SU-DHL-6 (cell line): Measurements from ENCODE around the gene MDK.

Source experiments
- H2AFZ ChIP-seq: fragments of 200-600 bp; sonication (generic); 2 replicates; pipeline ENCODE4 v1.6.1; 2014; ENCODE audit warnings: low read depth, mild to moderate bottlenecking, moderate library complexity, mixed read lengths, antibody characterized with exemption, low read length; ENCODE audit not compliant: severe bottlenecking
- H3F3A ChIP-seq: fragments of 200-600 bp; shearing (Covaris generic); 2 replicates; pipeline ENCODE4 v1.6.0; 2016; ENCODE audit warnings: antibody characterized with exemption, mild to moderate bottlenecking; ENCODE audit not compliant: insufficient read depth
- H3K27ac ChIP-seq: fragments of 200-600 bp; sonication (generic); 2 replicates; pipeline ENCODE4 v1.5.1; 2016; ENCODE audit warnings: low read depth, mild to moderate bottlenecking, low read length, moderate library complexity, mixed read lengths
- H3K27me3 ChIP-seq: fragments of 200-600 bp; sonication (generic), shearing (Covaris generic); 2 replicates; pipeline ENCODE4 v1.6.0; 2014; ENCODE audit warnings: mild to moderate bottlenecking, low read length
- H3K36me3 ChIP-seq: fragments of 200-600 bp; sonication (generic); 2 replicates; pipeline ENCODE4 v1.6.1; 2014; ENCODE audit warnings: mild to moderate bottlenecking, low read length, mixed read lengths
- H3K4me2 ChIP-seq: fragments of 300-600, 200-600 bp; shearing (Covaris generic), sonication (generic); 2 replicates; pipeline ENCODE4 v1.6.0; 2014; ENCODE audit warnings: low read length, low read depth, mild to moderate bottlenecking; ENCODE audit not compliant: poor library complexity, severe bottlenecking
- H3K4me3 ChIP-seq: fragments of 200-600 bp; sonication (generic); 2 replicates; pipeline ENCODE4 v1.5.1; 2014; ENCODE audit warnings: antibody characterized with exemption, low read length, mild to moderate bottlenecking, mixed read lengths; ENCODE audit not compliant: insufficient read depth, poor library complexity, severe bottlenecking
- H3K79me2 ChIP-seq: fragments of 200-600 bp; sonication (generic); 2 replicates; pipeline ENCODE4 v1.6.1; 2014; ENCODE audit warnings: mild to moderate bottlenecking, low read length, moderate library complexity; ENCODE audit not compliant: insufficient read depth
- H3K9ac ChIP-seq: fragments of 200-600 bp; sonication (generic); 2 replicates; pipeline ENCODE4 v1.7.0; 2014; ENCODE audit warnings: mild to moderate bottlenecking, low read length
- H3K9me2 ChIP-seq: fragments of 200-600 bp; sonication (generic); replicated peaks from 2 replicates; pipeline ENCODE4 v1.6.1; 2014; ENCODE audit warnings: low read length; ENCODE audit not compliant: insufficient read depth
- H3K9me3 ChIP-seq: fragments of 200-600 bp; sonication (generic); 2 replicates; pipeline ENCODE4 v1.6.1; 2014; ENCODE audit warnings: low read length, mixed read lengths; ENCODE audit not compliant: insufficient read depth
- H4K20me1 ChIP-seq: fragments of 200-600 bp; sonication (generic); 2 replicates; pipeline ENCODE4 v1.6.1; 2014; ENCODE audit warnings: low read depth, mild to moderate bottlenecking, antibody characterized with exemption, low read length, moderate library complexity, mixed read lengths
- CTCF ChIP-seq: fragments of 200-600 bp; sonication (generic); IDR thresholded peaks from one replicate; pipeline ENCODE4 v1.5.1; 2017; ENCODE audit warnings: antibody characterized with exemption, mild to moderate bottlenecking, low read length, moderate library complexity; ENCODE audit not compliant: insufficient read depth, poor library complexity, severe bottlenecking
- EZH2phosphoT487 ChIP-seq: fragments of 200-600 bp; sonication (generic), shearing (Covaris generic); conservative IDR thresholded peaks from 2 replicates; pipeline ENCODE4 v1.6.1; 2018; ENCODE audit warnings: mild to moderate bottlenecking, antibody characterized with exemption, low read length, moderate library complexity, mixed read lengths

Gene MDK

GRCh38 chr11:46362156-46363030 lies 19.1 kb upstream of the MDK start:
- H3K4me3 ChIP-seq: no peak overlapping the region
- no peaks in the 10 kb centered on the region for H3K9me3 ChIP-seq
- TF ChIP-seq CTCF: no peak
- TF ChIP-seq EZH2phosphoT487: no peak
- H3K36me3 ChIP-seq: no peaks in the 10 kb centered on the region
- H3K4me2 ChIP-seq: no peak overlapping the region
- no peak overlapping the region for H2AFZ ChIP-seq
- H3F3A ChIP-seq: no peaks in the 10 kb centered on the region
- no peak overlapping the region for H3K27ac ChIP-seq
- 0 out of 2 replicates have a peak, but pooled peaks cover 4% of the 10 kb centered on the region for H3K79me2 ChIP-seq
- H4K20me1 ChIP-seq: no peaks in the 10 kb centered on the region
- H3K27me3 ChIP-seq: no peaks in the 10 kb centered on the region
- H3K9ac ChIP-seq: no peak overlapping the region
- no peaks in the 10 kb centered on the region for H3K9me2 ChIP-seq

GRCh38 chr11:46363031-46363407 lies 18.4 kb upstream of the MDK start:
- H3K9me3 ChIP-seq: no peaks in the 10 kb centered on the region
- no peaks in the 10 kb centered on the region for H3K9me2 ChIP-seq
- no peak overlapping the region for H2AFZ ChIP-seq
- H3K27me3 ChIP-seq: no peaks in the 10 kb centered on the region
- no peak overlapping the region for H3K4me3 ChIP-seq
- no peaks in the 10 kb centered on the region for H3F3A ChIP-seq
- H4K20me1 ChIP-seq: no peaks in the 10 kb centered on the region
- H3K36me3 ChIP-seq: no peaks in the 10 kb centered on the region
- no peak overlapping the region for H3K9ac ChIP-seq
- 0 out of 2 replicates have a peak, but pooled peaks cover 4% of the 10 kb centered on the region for H3K79me2 ChIP-seq
- TF ChIP-seq CTCF (no peak), EZH2phosphoT487 (no peak)
- H3K27ac ChIP-seq: no peak overlapping the region
- H3K4me2 ChIP-seq: no peak overlapping the region

- Histone ChIP-seq H3K9me2 (no peaks in the 10 kb centered on the region), H3K4me3 (no peak overlapping the region), H3K9ac (no peak overlapping the region), H3F3A (no peaks in the 10 kb centered on the region), H4K20me1 (no peaks in the 10 kb centered on the region), H3K27me3 (no peaks in the 10 kb centered on the region), H3K9me3 (no peaks in the 10 kb centered on the region), H3K4me2 (no peak overlapping the region), H3K27ac (no peak overlapping the region), H3K79me2 (0 out of 2 replicates have a peak, but pooled peaks cover 4% of the 10 kb centered on the region), H3K36me3 (no peaks in the 10 kb centered on the region), H2AFZ (no peak overlapping the region)
- no peak for TF ChIP-seq CTCF
These were observed 17.9 kb upstream of the MDK start for GRCh38 chr11:46363455-46364005.
